ENCODE results near the gene ATP6V0A1. TPM values are rescaled to one million over a fixed set of nuclear protein-coding genes. Genes with fewer than 3 reads are reported as not detected.
"Not testable (repeated sequence)": the region's sequence is repeated elsewhere in the genome, so short reads cannot be mapped to it uniquely, and the experiment has no call there.

The ATP6V0A1 gene
- total RNA-seq, 4 donors from 2014 or later, result 91.8 to 313 (median 115) TPM

GRCh38 chr17:42453439-42453838, 5.2 kb upstream of the ATP6V0A1 start:
- DNase-seq, result no peak
- Histone ChIP-seq H3K4me3 (no peak overlapping the region), H3K27me3 (no peaks in the 10 kb centered on the region), H3K4me1 (peaks cover 0 to 20% (median 3%) of the 10 kb centered on the region in 4 donors), H3K27ac (no peak overlapping the region), H3K36me3 (no peaks in the 10 kb centered on the region), H3K9me3 (no peaks in the 10 kb centered on the region)
- intact Hi-C loops (cut with DNase I; ENCODE audit: low total_unique reads), result no loop called here
- TF ChIP-seq POLR2AphosphoS5 (IDR thresholded peaks at IDR 0.05), result no peak
- TF ChIP-seq CTCF (IDR thresholded peaks at IDR 0.05), result no peak
- no peak for TF ChIP-seq EP300 (IDR thresholded peaks at IDR 0.05; ENCODE audit: low read depth)
- TF ChIP-seq POLR2A (IDR thresholded peaks at IDR 0.05), result no peak
- 33 to 61% methylated on average over 2 of the region's 2 CpGs for WGBS, 2 donors (ENCODE audit: low coverage in 1 of 2)
- in situ Hi-C loops (cut with MboI; ENCODE audit: low pct_ligation_motif_present in 1 of 4, low pct_unique_long_range_greater_than_20kb in 1 of 4, low sequenced_read_pairs in 3 of 4), result no loop called here

- intact Hi-C loops (cut with DNase I; ENCODE audit: low total_unique reads); H3K27ac ChIP-seq; H3K4me3 ChIP-seq; H3K27me3 ChIP-seq; H3K36me3 ChIP-seq; H3K9me3 ChIP-seq; in situ Hi-C loops (cut with MboI; ENCODE audit: low pct_ligation_motif_present in 1 of 4, low pct_unique_long_range_greater_than_20kb in 1 of 4, low sequenced_read_pairs in 3 of 4); DNase-seq: not testable (repeated sequence)
- 88 to 96% methylated on average over 3 to 6 of the region's 6 CpGs for WGBS, 2 donors (ENCODE audit: low coverage in 1 of 2)
- H3K4me1 ChIP-seq, result peaks cover under 1 to 29% (median 11%) of the 10 kb centered on the region in 4 donors
Observed at GRCh38 chr17:42454987-42455386, 3.7 kb upstream of the ATP6V0A1 start.

- no peak for DNase-seq
- H3K27ac ChIP-seq, result peak overlapping the region; percentile 94 to 99 (median 97)
- H3K27me3 ChIP-seq, result no peaks in the 10 kb centered on the region
- peaks cover 0 to 3% (median 0%) of the 10 kb centered on the region in 4 donors for H3K36me3 ChIP-seq
- 46 to 58% methylated on average over 4 to 5 of the region's 5 CpGs for WGBS, 2 donors (ENCODE audit: low coverage in 1 of 2)
- H3K9me3 ChIP-seq, result no peaks in the 10 kb centered on the region
- no peak overlapping the region for H3K4me3 ChIP-seq
- intact Hi-C loops (cut with DNase I; ENCODE audit: low total_unique reads) (no loop called here), in situ Hi-C loops (cut with MboI; ENCODE audit: low pct_ligation_motif_present in 1 of 4, low pct_unique_long_range_greater_than_20kb in 1 of 4, low sequenced_read_pairs in 3 of 4) (no loop called here)
- H3K4me1 ChIP-seq, result peaks cover 10 to 41% (median 19%) of the 10 kb centered on the region in 4 donors
- TF ChIP-seq POLR2AphosphoS5 (IDR thresholded peaks at IDR 0.05) (peak in 1 of 3 donors; percentile 29), EP300 (IDR thresholded peaks at IDR 0.05; ENCODE audit: low read depth) (no peak)
Observed at GRCh38 chr17:42456223-42457106, 2.2 kb upstream of the ATP6V0A1 start.

- no peak for TF ChIP-seq CTCF (IDR thresholded peaks at IDR 0.05)
- no peak for TF ChIP-seq POLR2A (IDR thresholded peaks at IDR 0.05)
- TF ChIP-seq EP300 (IDR thresholded peaks at IDR 0.05; ENCODE audit: low read depth), result no peak
- TF ChIP-seq POLR2AphosphoS5 (IDR thresholded peaks at IDR 0.05), result no peak
- Histone ChIP-seq H3K27me3 (no peaks in the 10 kb centered on the region), H3K36me3 (peaks cover 0 to 3% (median 0%) of the 10 kb centered on the region in 4 donors), H3K9me3 (no peaks in the 10 kb centered on the region), H3K4me3 (no peak overlapping the region), H3K4me1 (peaks cover 10 to 41% (median 19%) of the 10 kb centered on the region in 4 donors), H3K27ac (peak overlapping the region; percentile 94 to 99 (median 97))
- WGBS, 2 donors (ENCODE audit: low coverage in 1 of 2), result 26 to 33% methylated on average over 5 to 6 of the region's 6 CpGs
- in situ Hi-C loops (cut with MboI; ENCODE audit: low pct_ligation_motif_present in 1 of 4, low pct_unique_long_range_greater_than_20kb in 1 of 4, low sequenced_read_pairs in 3 of 4) (no loop called here), intact Hi-C loops (cut with DNase I; ENCODE audit: low total_unique reads) (no loop called here)
- no peak for DNase-seq
Observed at GRCh38 chr17:42457107-42457792, 1.4 kb upstream of the ATP6V0A1 start.

- TF ChIP-seq CTCF (IDR thresholded peaks at IDR 0.05) (peak in 4 of 5 experiments; percentile 18 to 22 (median 21)), POLR2AphosphoS5 (IDR thresholded peaks at IDR 0.05) (peak in 2 of 3 donors; percentile 16 to 36), EP300 (IDR thresholded peaks at IDR 0.05; ENCODE audit: low read depth) (no peak)
- peak; percentile 66 for DNase-seq
- intact Hi-C loops (cut with DNase I; ENCODE audit: low total_unique reads) (no loop called here), in situ Hi-C loops (cut with MboI; ENCODE audit: low pct_ligation_motif_present in 1 of 4, low pct_unique_long_range_greater_than_20kb in 1 of 4, low sequenced_read_pairs in 3 of 4) (no loop called here)
- peaks cover 0 to 3% (median 0%) of the 10 kb centered on the region in 4 donors for H3K36me3 ChIP-seq
- H3K27ac ChIP-seq, result peak overlapping the region; percentile 94 to 99 (median 97)
- H3K27me3 ChIP-seq, result no peaks in the 10 kb centered on the region
- peak overlapping the region; percentile 52 to 85 (median 61) for H3K4me3 ChIP-seq
- WGBS, 2 donors (ENCODE audit: low coverage in 1 of 2), result 0 to 5% methylated on average over 3 to 11 of the region's 11 CpGs
- peaks cover 17 to 53% (median 24%) of the 10 kb centered on the region in 4 donors for H3K4me1 ChIP-seq
- no peaks in the 10 kb centered on the region for H3K9me3 ChIP-seq
Observed at GRCh38 chr17:42459256-42459800, 650 bp downstream of the ATP6V0A1 start.
